Measurements from ENCODE around the gene LYSMD4.
A peak's percentile ranks its signal among the peaks of the same experiment; 100 is the strongest.

The LYSMD4 gene

GRCh38 chr15:99686290-99686689 is 46.9 kb downstream of the LYSMD4 start:
- no peak for DNase-seq (ENCODE audit: extremely low read depth, low read depth)
- TF ChIP-seq, protein P1, sequence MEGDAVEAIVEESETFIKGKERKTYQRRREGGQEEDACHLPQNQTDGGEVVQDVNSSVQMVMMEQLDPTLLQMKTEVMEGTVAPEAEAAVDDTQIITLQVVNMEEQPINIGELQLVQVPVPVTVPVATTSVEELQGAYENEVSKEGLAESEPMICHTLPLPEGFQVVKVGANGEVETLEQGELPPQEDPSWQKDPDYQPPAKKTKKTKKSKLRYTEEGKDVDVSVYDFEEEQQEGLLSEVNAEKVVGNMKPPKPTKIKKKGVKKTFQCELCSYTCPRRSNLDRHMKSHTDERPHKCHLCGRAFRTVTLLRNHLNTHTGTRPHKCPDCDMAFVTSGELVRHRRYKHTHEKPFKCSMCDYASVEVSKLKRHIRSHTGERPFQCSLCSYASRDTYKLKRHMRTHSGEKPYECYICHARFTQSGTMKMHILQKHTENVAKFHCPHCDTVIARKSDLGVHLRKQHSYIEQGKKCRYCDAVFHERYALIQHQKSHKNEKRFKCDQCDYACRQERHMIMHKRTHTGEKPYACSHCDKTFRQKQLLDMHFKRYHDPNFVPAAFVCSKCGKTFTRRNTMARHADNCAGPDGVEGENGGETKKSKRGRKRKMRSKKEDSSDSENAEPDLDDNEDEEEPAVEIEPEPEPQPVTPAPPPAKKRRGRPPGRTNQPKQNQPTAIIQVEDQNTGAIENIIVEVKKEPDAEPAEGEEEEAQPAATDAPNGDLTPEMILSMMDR (IDR thresholded peaks at IDR 0.05; ENCODE audit: low read depth, low read length) = no peak

- TF ChIP-seq, protein P1 (IDR thresholded peaks at IDR 0.05; ENCODE audit: low read depth, low read length) = no peak
- no peak for DNase-seq (ENCODE audit: extremely low read depth, low read depth)
Observed at GRCh38 chr15:99683000-99683670, 50.1 kb downstream of the LYSMD4 start.

GRCh38 chr15:99682455-99682854 is 50.8 kb downstream of the LYSMD4 start:
- DNase-seq (ENCODE audit: extremely low read depth, low read depth) = peak; percentile 32
- TF ChIP-seq, protein P1 (IDR thresholded peaks at IDR 0.05; ENCODE audit: low read depth, low read length) = no peak

DNA sequence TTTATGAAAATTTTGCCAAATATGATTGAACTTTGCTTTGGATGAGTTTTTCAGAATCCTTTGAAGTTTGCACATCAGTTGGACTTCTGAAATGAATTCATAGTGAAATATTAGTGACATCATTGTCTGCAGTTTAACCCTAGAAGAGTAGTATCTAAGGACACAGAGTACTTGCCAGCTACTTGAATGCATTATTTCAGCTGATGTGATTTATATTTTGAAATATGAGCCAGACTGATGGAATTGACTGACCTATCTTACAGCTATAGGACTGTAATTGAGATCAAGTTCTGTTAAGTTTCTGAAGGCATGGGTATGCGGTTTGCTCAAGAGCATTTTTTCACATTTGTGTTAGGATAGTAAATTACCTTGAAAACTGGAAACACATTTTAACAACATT is 51.2 kb downstream of the LYSMD4 start:
- DNase-seq (ENCODE audit: extremely low read depth, low read depth) = no peak
- TF ChIP-seq, protein P1 (IDR thresholded peaks at IDR 0.05; ENCODE audit: low read depth, low read length) = no peak

GRCh38 chr15:99680276-99680675 is 53.0 kb downstream of the LYSMD4 start:
- DNase-seq (ENCODE audit: extremely low read depth, low read depth) = no peak
- TF ChIP-seq, protein P1 (IDR thresholded peaks at IDR 0.05; ENCODE audit: low read depth, low read length) = no peak

DNA sequence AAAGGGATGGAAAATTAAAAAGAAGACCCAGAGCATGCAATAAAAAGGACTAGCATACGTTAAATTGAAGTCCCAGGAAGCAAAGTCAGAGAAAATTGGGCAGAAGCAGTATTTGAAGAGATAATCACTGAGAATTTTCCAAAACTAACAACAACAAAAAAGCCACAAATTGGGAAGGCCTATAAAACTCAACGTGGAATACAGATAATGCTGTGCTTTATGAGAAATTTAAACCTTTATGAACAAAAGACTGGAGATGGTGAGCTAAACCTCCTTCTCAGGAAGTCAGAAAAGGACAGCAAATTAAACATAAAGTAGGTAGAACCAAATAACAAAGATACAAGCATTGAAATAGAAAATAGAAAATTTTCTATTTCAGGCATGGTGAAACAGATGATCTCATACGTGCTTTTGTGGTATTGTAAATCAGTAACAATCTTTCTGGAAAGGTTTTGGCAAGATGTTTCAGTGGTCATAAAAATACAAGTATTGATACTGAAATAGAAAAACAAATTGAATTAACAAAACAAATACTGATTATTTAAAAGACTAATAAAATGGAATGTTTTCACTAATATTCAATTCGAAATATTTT is 55.6 kb downstream of the LYSMD4 start:
- no peak for DNase-seq (ENCODE audit: extremely low read depth, low read depth)
- TF ChIP-seq, protein P1 (IDR thresholded peaks at IDR 0.05; ENCODE audit: low read depth, low read length) = no peak
